IMR-90 (cell line): Measurements from ENCODE around the gene AGBL5. TPM values are rescaled to one million over a fixed set of nuclear protein-coding genes. Genes with fewer than 3 reads are reported as not detected.
A peak's percentile ranks its signal among the peaks of the same experiment; 100 is the strongest.

Experiments
- ATAC-seq: fragments of 200-7000 bp; cut with Tn5 transposase; 2 replicates; pipeline ENCODE4 v1.9.1; 2020; ENCODE audit warnings: low read depth, mild to moderate bottlenecking, moderate library complexity
- BruUV-seq: library from RNA; stranded (reverse); fragments of 400-500 nt; replicated peaks from 2 replicates; lab custom pipeline; 2021; lab: Mats Ljungman, UMichigan
- CTCF ChIA-PET: fragments of 300-600 bp; formaldehyde crosslinking; extraction: SDS; loops from one replicate; lab custom pipeline; 2021; ENCODE audit warnings: antibody characterized with exemption; lab: Yijun Ruan, JAX
- POLR2A ChIA-PET: fragments of 300-600 bp; sonication (Branson Sonifier 250); formaldehyde crosslinking; loops from one replicate; lab custom pipeline; 2022; ENCODE audit warnings: antibody characterized with exemption; ENCODE audit not compliant: unreplicated experiment; lab: Charles Lee
- DNase-seq: peaks from one replicate; pipeline ENCODE4 v3.0.0; 2013
- H2AFZ ChIP-seq: replicated peaks from 2 replicates; pipeline ENCODE3; 2013; ENCODE audit warnings: low read length, mild to moderate bottlenecking; ENCODE audit not compliant: poor library complexity
- H2AK5ac ChIP-seq: 2 replicates; pipeline ENCODE4 v1.6.1; 2013; ENCODE audit warnings: low read depth, low read length, inconsistent platforms
- H2AK9ac ChIP-seq: replicated peaks from 2 replicates; pipeline ENCODE3; 2013; ENCODE audit warnings: mild to moderate bottlenecking, low read depth, low read length, moderate library complexity; ENCODE audit not compliant: poor library complexity
- H2BK120ac ChIP-seq: 2 replicates; pipeline ENCODE4 v1.6.1; 2013; ENCODE audit warnings: low read depth, low read length, inconsistent platforms
- H2BK15ac ChIP-seq: 3 replicates; pipeline ENCODE4 v1.6.1; 2013; ENCODE audit warnings: low read depth, low read length, inconsistent platforms
- H2BK20ac ChIP-seq: 2 replicates; pipeline ENCODE4 v1.6.1; 2013; ENCODE audit warnings: low read depth, mild to moderate bottlenecking, inconsistent platforms, low read length, moderate library complexity
- H2BK5ac ChIP-seq: 2 replicates; pipeline ENCODE4 v1.6.1; 2013; ENCODE audit warnings: mild to moderate bottlenecking, low read depth, low read length, inconsistent platforms; ENCODE audit not compliant: poor library complexity, severe bottlenecking
- H3K14ac ChIP-seq: replicated peaks from 2 replicates; pipeline ENCODE4 v1.6.1; 2013; ENCODE audit warnings: low read depth, low read length, inconsistent platforms
- H3K18ac ChIP-seq: 2 replicates; pipeline ENCODE4 v1.6.1; 2013; ENCODE audit warnings: low read depth, low read length, control low read depth
- H3K23ac ChIP-seq: 2 replicates; pipeline ENCODE4 v1.6.1; 2013; ENCODE audit warnings: low read depth, low read length, inconsistent platforms
- H3K27ac ChIP-seq: 2 replicates; pipeline ENCODE4 v1.5.1; 2013; ENCODE audit warnings: mild to moderate bottlenecking, control low read depth, low read length; ENCODE audit not compliant: insufficient read depth
- H3K27me3 ChIP-seq: 2 replicates; pipeline ENCODE4 v1.6.1; 2013; ENCODE audit warnings: low read length; ENCODE audit not compliant: control insufficient read depth, insufficient read depth
- H3K36me3 ChIP-seq: 2 replicates; pipeline ENCODE4 v1.6.1; 2013; ENCODE audit warnings: low read length, mixed read lengths; ENCODE audit not compliant: control insufficient read depth, insufficient read depth
- H3K4ac ChIP-seq: 2 replicates; pipeline ENCODE4 v1.6.1; 2013; ENCODE audit warnings: low read depth, low read length, inconsistent platforms
- H3K4me1 ChIP-seq: 2 replicates; pipeline ENCODE4 v1.6.1; 2013; ENCODE audit warnings: low read length, mixed read lengths; ENCODE audit not compliant: control insufficient read depth, insufficient read depth
- H3K4me2 ChIP-seq: 2 replicates; pipeline ENCODE4 v1.6.1; 2013; ENCODE audit warnings: low read depth, mild to moderate bottlenecking, control low read depth, low read length, moderate library complexity
- H3K4me3 ChIP-seq: 2 replicates; pipeline ENCODE4 v1.5.1; 2013; ENCODE audit warnings: low read depth, mild to moderate bottlenecking, control low read depth, low read length, moderate library complexity; ENCODE audit not compliant: insufficient read depth
- H3K56ac ChIP-seq: 2 replicates; pipeline ENCODE4 v1.6.1; 2013; ENCODE audit warnings: low read length, inconsistent platforms; ENCODE audit not compliant: insufficient read depth; ENCODE audit errors: extremely low read depth
- H3K79me1 ChIP-seq, 2 experiments: 2 replicates each; pipeline ENCODE4 v1.6.1; 2013; ENCODE audit warnings: low read length in 2 of 2, inconsistent platforms in 1 of 2, low read depth in 1 of 2
- H3K9ac ChIP-seq: 2 replicates; pipeline ENCODE4 v1.6.1; 2013; ENCODE audit warnings: low read depth, low read length, control low read depth
- H3K9me1 ChIP-seq: 2 replicates; pipeline ENCODE4 v1.6.1; 2013; ENCODE audit warnings: low read length, inconsistent platforms; ENCODE audit not compliant: insufficient read depth
- H3K9me3 ChIP-seq: 2 replicates; pipeline ENCODE4 v1.6.1; 2013; ENCODE audit warnings: low read length; ENCODE audit not compliant: control insufficient read depth, insufficient read depth
- H4K20me1 ChIP-seq: 2 replicates; pipeline ENCODE4 v1.6.1; 2013; ENCODE audit warnings: low read length, inconsistent platforms; ENCODE audit not compliant: insufficient read depth
- H4K5ac ChIP-seq: 2 replicates; pipeline ENCODE4 v1.6.1; 2013; ENCODE audit warnings: mild to moderate bottlenecking, low read depth, low read length, control low read depth
- H4K8ac ChIP-seq, 2 experiments: 2 replicates each; pipeline ENCODE4 v1.6.1; 2013; ENCODE audit warnings: low read depth in 2 of 2, low read length in 2 of 2, control low read depth in 1 of 2, inconsistent platforms in 1 of 2
- H4K91ac ChIP-seq: 2 replicates; pipeline ENCODE4 v1.6.1; 2013; ENCODE audit warnings: low read depth, low read length, inconsistent platforms; ENCODE audit not compliant: insufficient read depth
- CTCF ChIP-seq: conservative IDR thresholded peaks from 2 replicates; pipeline ENCODE4 v1.5.1; 2012; ENCODE audit warnings: mild to moderate bottlenecking, low read depth, low read length, improper control_type of control experiment
- MAZ ChIP-seq: IDR thresholded peaks from 2 replicates; pipeline ENCODE4 v1.6.1; 2012; ENCODE audit warnings: low read depth, mild to moderate bottlenecking, low read length, improper control_type of control experiment, moderate library complexity, borderline replicate concordance
- MXI1 ChIP-seq: IDR thresholded peaks from 2 replicates; pipeline ENCODE4 v1.6.1; 2012; ENCODE audit warnings: low read depth, mild to moderate bottlenecking, low read length, moderate library complexity, borderline replicate concordance
- NFE2L2 ChIP-seq: fragments of 150-350 bp; IDR thresholded peaks from 2 replicates; pipeline ENCODE4 v1.6.1; 2016; ENCODE audit warnings: low read depth, mild to moderate bottlenecking, low read length
- RFX5 ChIP-seq: IDR thresholded peaks from 2 replicates; pipeline ENCODE4 v1.8.0; 2012; ENCODE audit warnings: low read depth, mild to moderate bottlenecking, low read length, moderate library complexity
- SMC3 ChIP-seq: fragments of 150-350 bp; IDR thresholded peaks from 2 replicates; pipeline ENCODE4 v1.6.1; 2016; ENCODE audit warnings: low read depth, mild to moderate bottlenecking, antibody characterized with exemption, low read length, moderate library complexity
- WGBS, 2 experiments: methylation state at CpG; one replicate each; pipeline versions ENCODE4 v1.1.5 to v1.1.7; 2013; ENCODE audit warnings: missing lambda C conversion rate in 2 of 2; ENCODE audit not compliant: insufficient read length in 1 of 2; ENCODE audit errors: extremely low coverage in 2 of 2; 5-methylcytosine and 5-hydroxymethylcytosine counted together
- dilution Hi-C: fragments of 300-500 bp; cut with HindIII; formaldehyde crosslinking; loops from one replicate; pipeline ENCODE4 v1.14.3; 2018; ENCODE audit warnings: low sequenced_read_pairs; ENCODE audit not compliant: unreplicated experiment
- in situ Hi-C: fragments of 300-500 bp; cut with MboI; formaldehyde crosslinking; loops from 3 replicates; pipeline ENCODE4 v1.14.3; 2019; ENCODE audit warnings: low sequenced_read_pairs, inconsistent platforms, mixed read lengths
- intact Hi-C: fragments of 100-400 bp; cut with micrococcal nuclease; formaldehyde crosslinking; loops from 2 replicates; pipeline ENCODE4 v1.10.0; 2022
- polyA plus RNA-seq, 3 experiments: library from polyadenylated mRNA; depleted of rRNA; stranded (reverse); fragments of >200 nt; gene quantifications; 2 replicates each; pipeline ENCODE4 v1.2.3, GENCODE V29; 2012; ENCODE audit warnings: low replicate concordance in 1 of 3
- total RNA-seq: library from RNA; depleted of rRNA; stranded (reverse); fragments of >200 nt; gene quantifications from 2 replicates; pipeline ENCODE4 v1.2.3, GENCODE V29; 2012

Gene AGBL5
- total and polyA plus RNA-seq, 2 of the 4 experiments (the other 2 are of a cell fraction), result 19.0 to 26.2 TPM

- H3K36me3 ChIP-seq, result peaks cover 32% of the 10 kb centered on the region
- ChIA-PET POLR2A (interaction anchor here (0.5 to 1.0 kb wide), 2 partner anchors 11 to 123 kb away, joined by 3 to 5 read pairs; no protein-coding TSS in a partner anchor), CTCF (no interaction called here)
- peaks cover 20% of the 10 kb centered on the region for H4K20me1 ChIP-seq
- H3K14ac ChIP-seq, result peak overlapping the region; percentile 100
- H2AK5ac ChIP-seq, result peak overlapping the region; percentile 61; the same call in 1 of the 2 replicates
- H2BK120ac ChIP-seq, result no peak overlapping the region
- DNase-seq, result no peak
- intact Hi-C loops, result loop anchor here (2.0 to 5.0 kb wide), 2 partner anchors 19 to 108 kb away; partner anchors contain the start of gene AGBL5
- peaks cover 32% of the 10 kb centered on the region for H3K4me1 ChIP-seq
- peak overlapping the region; percentile 90; the same call in 1 of the 2 replicates for H3K56ac ChIP-seq
- H4K91ac ChIP-seq, result no peak overlapping the region
- H4K5ac ChIP-seq, result no peak overlapping the region
- H3K4ac ChIP-seq, result peak overlapping the region; percentile 99
- H3K79me1 ChIP-seq, result peaks cover 42 to 58% of the 10 kb centered on the region in 2 experiments
- H2BK20ac ChIP-seq, result no peak overlapping the region
- peak overlapping the region; percentile 86 for H3K4me3 ChIP-seq
- H3K27me3 ChIP-seq, result no peaks in the 10 kb centered on the region
- no peak overlapping the region for H2BK15ac ChIP-seq
- dilution Hi-C loops, result no loop called here
- H3K4me2 ChIP-seq, result peak overlapping the region; percentile 99
- peak overlapping the region; percentile 27 for H3K27ac ChIP-seq
- H3K23ac ChIP-seq, result peak overlapping the region; percentile 100
- H3K9me3 ChIP-seq, result no peaks in the 10 kb centered on the region
- peak overlapping the region; percentile 99 for H3K9ac ChIP-seq
- H2AFZ ChIP-seq, result no peak overlapping the region
- in situ Hi-C loops, result no loop called here
- peak overlapping the region in 1 of 2 experiments; percentile 27; a peak in 2 of 4 replicates for H4K8ac ChIP-seq
- no CpG with 5 or more reads among the region's 8 CpGs for WGBS, 2 experiments
- H3K9me1 ChIP-seq, result peaks cover 27% of the 10 kb centered on the region
- TF ChIP-seq NFE2L2, result no peak
- TF ChIP-seq SMC3, result no peak
- no peak for TF ChIP-seq RFX5
- no peak for TF ChIP-seq MAZ
- no peak for TF ChIP-seq CTCF
- TF ChIP-seq MXI1, result no peak
- no TSS peak for BruUV-seq
- peak overlapping the region; percentile 98 for H2AK9ac ChIP-seq
- H2BK5ac ChIP-seq, result no peak overlapping the region
- no peak overlapping the region for H3K18ac ChIP-seq
- ATAC-seq, result no peak
These were observed 18.6 kb downstream of the AGBL5 start for GRCh38 chr2:27069961-27070618.
